PFSK-1 (cell line): Measurements from ENCODE around the gene FAR1.

Experiments used
- FOXP2 ChIP-seq: optimal IDR thresholded peaks from 2 replicates; pipeline ENCODE3; 2011; ENCODE audit warnings: borderline replicate concordance, control low read depth, inconsistent platforms; ENCODE audit not compliant: insufficient read depth; ENCODE audit errors: extremely low read length, extremely low read depth
- POLR2AphosphoS5 ChIP-seq: IDR thresholded peaks from 2 replicates; pipeline ENCODE4 v1.6.1; 2012; ENCODE audit warnings: low read depth, mild to moderate bottlenecking, control low read depth, low read length, moderate library complexity
- REST ChIP-seq, 2 experiments: IDR thresholded peaks; 2 replicates each; pipeline versions ENCODE4 v1.6.1 to v1.8.0; 2011 to 2012; ENCODE audit warnings: low read depth in 2 of 2, low read length in 2 of 2, control low read depth in 1 of 2, inconsistent platforms in 1 of 2, mild to moderate bottlenecking in 1 of 2, moderate library complexity in 1 of 2; ENCODE audit not compliant: insufficient read depth in 1 of 2
- SIN3A ChIP-seq: IDR thresholded peaks from 2 replicates; pipeline ENCODE4 v1.6.1; 2012; ENCODE audit warnings: mild to moderate bottlenecking, low read length, moderate library complexity, borderline replicate concordance; ENCODE audit not compliant: insufficient read depth
- TAF1 ChIP-seq: IDR thresholded peaks from 2 replicates; pipeline ENCODE4 v1.6.1; 2012; ENCODE audit warnings: low read length, control low read depth, borderline replicate concordance; ENCODE audit not compliant: insufficient read depth

Gene FAR1

DNA sequence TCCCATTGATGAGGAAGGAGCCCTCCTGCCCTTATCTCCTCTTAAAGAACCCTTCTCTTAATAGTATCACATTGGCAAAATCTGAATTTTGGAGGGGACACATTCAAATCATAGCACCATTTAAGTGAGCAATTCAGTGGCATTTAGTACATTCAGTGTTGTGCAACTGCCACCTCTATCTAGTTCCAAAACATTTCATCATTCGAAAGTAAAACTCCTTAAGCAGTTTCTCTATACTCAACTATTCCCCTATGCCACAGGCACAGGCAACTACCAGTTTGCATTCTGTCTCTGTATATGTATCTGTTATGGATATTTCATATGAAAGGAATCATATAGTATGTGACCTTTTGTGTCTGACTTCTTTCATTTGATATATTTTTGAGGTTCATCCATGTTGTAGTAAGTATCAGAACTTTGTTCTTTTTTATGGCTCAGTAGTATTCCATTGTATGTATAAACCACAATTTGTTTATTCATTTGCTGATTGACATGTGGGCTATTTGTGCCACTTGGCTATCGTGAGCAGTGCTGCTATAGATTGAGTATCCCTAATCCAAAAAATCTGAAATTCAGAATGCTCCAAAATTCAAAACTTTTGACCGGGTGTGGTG, 22.9 kb downstream of the FAR1 start:
- TF ChIP-seq POLR2AphosphoS5 (no peak), TAF1 (no peak), SIN3A (no peak), FOXP2 (no peak), REST (IDR thresholded peaks at IDR 0.05; ENCODE audit: insufficient read depth in 1 of 2, low read depth in 2 of 2, low read length in 2 of 2) (no peak)

- no peak for TF ChIP-seq SIN3A
- no peak for TF ChIP-seq FOXP2
- TF ChIP-seq POLR2AphosphoS5, result no peak
- TF ChIP-seq REST (IDR thresholded peaks at IDR 0.05; ENCODE audit: insufficient read depth in 1 of 2, low read depth in 2 of 2, low read length in 2 of 2), result no peak
- TF ChIP-seq TAF1, result no peak
Observed at GRCh38 chr11:13692172-13692571, 23.7 kb downstream of the FAR1 start.

- no peak for TF ChIP-seq POLR2AphosphoS5
- no peak for TF ChIP-seq FOXP2
- no peak for TF ChIP-seq TAF1
Observed at GRCh38 chr11:13694115-13694514, 25.6 kb downstream of the FAR1 start.

GRCh38 chr11:13695886-13696285, 27.4 kb downstream of the FAR1 start:
- TF ChIP-seq TAF1 (no peak), POLR2AphosphoS5 (no peak), SIN3A (no peak), REST (IDR thresholded peaks at IDR 0.05; ENCODE audit: insufficient read depth in 1 of 2, low read depth in 2 of 2, low read length in 2 of 2) (no peak), FOXP2 (no peak)

GRCh38 chr11:13697710-13698109, 29.2 kb downstream of the FAR1 start:
- TF ChIP-seq SIN3A (no peak), FOXP2 (no peak), TAF1 (no peak), POLR2AphosphoS5 (no peak), REST (IDR thresholded peaks at IDR 0.05; ENCODE audit: insufficient read depth in 1 of 2, low read depth in 2 of 2, low read length in 2 of 2) (no peak)
